ENCODE data around the gene IL20RB.

GRCh38 chr3:136920904-136921611, 36.7 kb upstream of the IL20RB start:
- TF ChIP-seq CTCF (IDR thresholded peaks at IDR 0.05) = no peak
- TF ChIP-seq POLR2A (IDR thresholded peaks at IDR 0.05) = no peak
